GM21717 (cell line): Measurements from ENCODE around the gene CREB3L2.
A peak's percentile ranks its signal among the peaks of the same experiment; 100 is the strongest.

ENCODE experiments used
- ATAC-seq: cut with Tn5 transposase; IDR thresholded peaks from one replicate; pipeline ENCODE4 v1.9.1; 2021; ENCODE audit warnings: mild to moderate bottlenecking, moderate library complexity; ENCODE audit not compliant: unreplicated experiment

CREB3L2 gene

DNA sequence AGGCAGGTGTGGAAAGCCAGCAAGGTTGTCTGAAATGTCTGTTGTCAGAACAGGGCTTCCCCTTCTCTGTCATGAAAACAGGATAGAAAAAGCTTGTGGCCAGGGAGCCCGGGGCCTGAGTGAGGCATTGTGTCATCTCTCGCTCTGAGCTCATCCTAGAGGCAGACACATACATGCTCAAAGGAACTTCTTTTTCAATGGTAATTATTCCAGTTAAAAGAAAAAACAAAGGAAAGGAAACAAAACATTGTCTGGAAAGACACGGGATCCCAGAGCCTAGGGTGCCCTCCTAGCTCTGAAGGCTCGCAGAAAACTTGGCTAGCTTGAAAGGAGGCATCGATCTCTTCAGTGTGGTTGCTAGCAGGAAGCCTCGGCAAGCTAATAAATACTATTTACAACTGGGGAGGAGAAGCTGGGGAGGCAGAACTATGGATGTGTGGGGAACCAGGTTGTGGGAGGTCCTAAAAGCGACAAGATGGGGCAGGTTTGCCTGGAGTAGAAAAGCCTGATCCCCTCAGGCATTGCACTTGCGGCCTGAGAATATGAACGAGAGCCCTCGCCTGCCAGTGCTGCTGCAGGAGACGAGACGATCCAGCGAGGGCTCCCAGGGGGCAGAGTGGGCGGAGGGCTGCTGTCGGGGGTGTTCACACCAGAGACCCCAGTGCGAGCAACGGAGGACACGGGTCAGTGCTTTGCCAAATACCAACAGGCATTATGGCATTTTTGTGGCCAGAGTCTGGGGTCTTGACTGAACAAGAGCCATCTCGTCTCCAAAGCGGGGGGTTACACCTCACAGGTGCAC is 122.3 kb downstream of the CREB3L2 start:
- ATAC-seq, result peak; percentile 44

DNA sequence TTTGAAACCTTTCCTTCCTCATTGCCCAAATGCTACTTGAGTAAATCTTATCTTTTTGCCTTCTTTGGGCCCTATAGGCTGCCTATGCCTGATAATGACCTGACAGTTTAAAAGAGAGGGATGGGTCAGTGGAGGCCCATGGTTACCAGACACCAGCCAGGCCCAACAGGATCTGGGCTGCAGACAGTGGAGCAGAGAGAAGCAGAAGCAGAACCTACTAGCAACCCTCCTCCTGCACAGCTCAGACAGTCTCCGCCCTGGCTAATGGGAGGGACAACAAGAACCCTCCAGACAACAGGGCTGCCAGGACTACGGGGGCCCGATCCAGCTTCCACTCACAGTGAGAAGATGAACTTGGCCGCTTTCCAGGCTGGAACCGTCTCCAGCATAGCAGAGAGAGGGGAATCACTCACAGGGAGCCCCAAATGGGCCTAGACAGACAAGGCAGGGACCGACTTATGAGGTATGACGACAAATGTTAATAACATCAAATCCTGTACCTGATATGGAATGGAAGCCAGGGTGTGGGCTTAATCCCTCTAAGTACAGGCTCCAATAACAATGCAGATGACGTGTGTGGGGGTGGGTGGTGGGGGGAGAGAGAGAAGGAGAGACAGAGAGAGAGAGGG is 123.4 kb downstream of the CREB3L2 start:
- ATAC-seq, result no peak

DNA sequence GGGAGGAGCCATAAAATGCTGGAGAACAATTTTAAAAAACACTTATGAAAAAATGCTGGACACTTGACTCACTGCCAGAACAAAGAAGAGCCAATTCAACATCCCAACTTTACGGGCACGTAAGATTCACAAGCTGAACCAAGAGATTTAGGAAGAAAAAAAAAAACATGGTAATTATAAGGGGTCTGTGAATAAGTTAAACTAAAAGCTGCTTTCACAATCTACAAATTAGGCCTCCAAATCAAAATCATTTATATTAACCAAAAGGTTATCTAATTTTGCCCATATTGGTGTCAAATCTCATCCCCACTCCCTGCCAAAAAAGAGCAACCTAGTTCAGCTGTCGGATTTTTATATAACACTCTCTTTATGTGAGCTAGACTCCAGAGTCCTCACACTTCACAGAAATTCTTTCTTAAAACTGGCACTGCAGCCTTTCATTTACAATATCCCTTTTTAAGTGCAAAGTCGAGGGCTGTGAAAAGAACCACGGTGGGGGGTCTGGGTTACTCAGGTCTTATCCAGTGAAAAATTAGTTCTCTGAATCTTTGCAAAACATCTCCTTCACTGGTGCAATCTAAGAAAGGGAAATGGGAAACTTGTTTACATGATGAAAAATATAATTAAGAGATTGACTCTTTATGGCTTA is 124.7 kb downstream of the CREB3L2 start:
- no peak for ATAC-seq

DNA sequence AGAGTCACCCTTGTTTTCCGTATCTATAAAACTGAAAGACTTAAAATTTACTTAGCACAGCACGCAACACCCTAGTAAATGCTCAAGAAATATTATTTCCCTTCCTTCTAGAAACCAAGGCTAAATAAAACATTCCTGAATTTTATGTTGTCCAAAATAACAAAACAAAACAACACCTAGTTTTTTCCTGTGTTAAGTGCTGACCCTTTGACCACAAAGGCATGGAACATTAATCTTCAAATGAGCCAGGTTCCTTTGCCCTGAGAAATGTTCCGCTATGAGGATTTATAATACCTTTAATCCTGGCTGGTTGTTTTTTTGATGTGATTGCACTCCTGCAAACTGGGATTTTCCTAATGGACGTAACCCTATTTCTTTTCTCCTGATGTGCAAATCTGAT is 126.1 kb downstream of the CREB3L2 start:
- no peak for ATAC-seq

DNA sequence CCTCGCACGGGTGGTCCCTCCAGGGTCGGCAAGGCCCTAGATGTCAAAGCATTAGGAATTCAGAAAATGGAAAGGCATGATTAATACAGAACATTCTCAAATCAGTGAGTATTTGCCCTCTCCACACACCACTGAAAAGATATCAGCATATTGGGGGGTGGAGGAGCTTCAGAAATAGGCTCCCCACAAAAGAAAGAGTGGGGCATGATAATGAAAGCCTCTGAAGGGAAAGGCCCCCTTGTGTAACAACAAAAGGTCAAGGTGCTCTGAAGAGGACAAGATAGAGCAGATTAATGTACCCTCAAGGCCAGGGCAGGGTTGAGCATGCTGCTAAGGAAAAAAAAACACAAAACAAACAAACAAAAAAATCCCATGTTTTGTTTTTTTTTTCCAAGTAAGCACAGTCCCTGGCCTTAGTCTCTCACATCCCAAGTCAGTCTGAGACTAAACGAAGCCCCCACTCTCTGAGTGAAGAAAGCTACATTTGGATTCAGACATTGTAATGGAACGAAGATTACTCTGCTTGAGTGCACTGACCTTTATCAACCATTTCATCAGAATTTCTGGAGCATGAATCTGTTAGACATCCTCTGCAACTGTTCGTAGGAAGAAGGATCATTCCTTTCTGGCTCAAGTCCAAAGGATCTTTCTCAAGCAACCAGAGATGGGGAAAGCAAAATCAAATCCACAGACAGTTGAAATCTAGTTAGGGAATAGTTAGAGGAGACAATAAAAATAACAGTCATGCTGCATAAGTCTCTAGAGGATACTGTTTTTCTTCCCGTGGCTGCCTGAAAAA is 127.7 kb downstream of the CREB3L2 start:
- no peak for ATAC-seq

DNA sequence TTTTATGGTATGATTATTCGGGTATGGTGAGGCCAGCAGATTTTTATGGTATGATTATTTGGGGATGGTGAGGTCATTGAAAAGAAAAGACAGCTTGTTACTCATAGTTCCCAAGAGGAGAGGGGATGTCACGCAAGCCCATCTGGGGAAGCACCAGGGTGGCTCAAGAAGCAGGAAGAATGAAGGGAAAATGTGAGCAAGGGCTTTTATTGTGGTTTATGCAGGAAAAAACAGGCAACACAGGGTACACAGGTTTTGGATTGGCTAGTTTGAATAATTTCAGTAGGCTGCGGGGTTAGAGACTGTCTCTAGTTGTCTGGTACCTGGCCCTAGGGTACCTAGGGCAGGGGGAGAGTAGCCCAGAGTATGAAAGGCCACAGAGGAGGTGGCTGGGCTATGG is 128.4 kb downstream of the CREB3L2 start:
- ATAC-seq, result no peak

DNA sequence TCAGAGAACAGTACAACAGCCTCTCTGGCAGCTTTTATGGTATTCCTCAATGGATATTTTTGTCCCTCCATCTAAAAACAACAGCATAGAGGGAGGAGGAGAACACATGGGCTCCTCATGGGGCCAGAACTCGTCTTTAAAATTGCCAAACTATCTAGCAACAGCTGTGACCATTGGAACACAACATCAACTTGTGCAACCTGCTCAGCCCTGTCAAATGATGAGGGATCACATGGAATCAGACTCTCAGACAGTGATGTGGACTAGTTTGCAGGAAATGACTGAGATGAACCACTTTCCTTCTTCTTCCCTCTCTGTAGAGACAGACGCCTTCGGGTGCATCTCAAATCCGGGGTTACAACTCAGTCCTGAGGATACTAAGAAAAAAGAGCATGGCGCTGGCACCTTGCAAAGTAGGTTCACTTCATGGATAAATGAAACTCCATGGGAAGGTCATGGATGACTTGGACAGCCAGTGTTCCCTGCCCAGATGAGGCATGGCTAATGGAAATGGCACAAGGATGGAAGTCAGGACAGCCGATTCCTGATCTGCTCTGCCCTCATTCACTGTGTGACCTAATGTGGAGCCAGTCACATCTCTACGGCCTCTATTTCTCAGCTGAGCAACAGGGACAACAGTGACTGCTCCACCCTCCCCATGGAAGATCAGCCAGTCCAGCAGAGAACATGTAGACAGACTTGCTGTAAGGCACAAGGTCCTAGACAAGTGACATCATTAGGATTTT is 130.5 kb downstream of the CREB3L2 start:
- ATAC-seq, result no peak

DNA sequence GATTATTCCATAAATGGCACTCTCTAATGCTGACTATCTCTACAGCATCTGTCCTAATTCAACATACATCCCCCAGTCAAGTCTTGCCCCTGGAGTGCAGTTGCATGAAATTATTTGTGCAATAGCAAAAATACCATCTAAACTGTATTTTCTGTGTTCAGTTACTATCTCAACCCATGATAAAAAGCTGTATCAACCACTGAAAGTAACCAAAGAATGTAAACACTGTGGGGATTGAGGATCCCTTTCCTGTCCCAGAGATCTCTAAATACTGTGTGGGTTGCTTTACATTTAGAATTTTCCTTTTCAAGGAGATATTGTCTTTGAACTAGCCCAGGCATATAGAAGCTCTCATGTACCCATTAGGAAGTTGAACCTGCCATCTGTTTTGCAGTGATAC is 131.2 kb downstream of the CREB3L2 start:
- no peak for ATAC-seq

DNA sequence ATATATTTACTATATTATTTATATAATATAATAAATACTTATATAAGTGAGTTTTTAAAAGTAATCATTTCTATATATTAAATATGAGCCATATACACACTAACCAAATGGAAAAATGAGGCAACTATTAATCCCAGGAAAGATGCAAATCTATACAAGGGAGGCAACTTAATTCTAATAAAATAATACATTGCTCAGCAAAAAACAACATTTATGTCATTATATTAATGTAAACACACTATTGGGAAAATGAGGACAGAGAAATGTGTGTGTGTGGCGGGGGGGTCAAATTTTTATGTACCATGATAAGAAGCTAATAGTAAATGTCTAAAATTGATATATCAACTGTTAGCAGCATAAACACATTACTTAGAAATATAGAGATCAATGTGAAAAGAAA is 131.8 kb downstream of the CREB3L2 start:
- no peak for ATAC-seq

DNA sequence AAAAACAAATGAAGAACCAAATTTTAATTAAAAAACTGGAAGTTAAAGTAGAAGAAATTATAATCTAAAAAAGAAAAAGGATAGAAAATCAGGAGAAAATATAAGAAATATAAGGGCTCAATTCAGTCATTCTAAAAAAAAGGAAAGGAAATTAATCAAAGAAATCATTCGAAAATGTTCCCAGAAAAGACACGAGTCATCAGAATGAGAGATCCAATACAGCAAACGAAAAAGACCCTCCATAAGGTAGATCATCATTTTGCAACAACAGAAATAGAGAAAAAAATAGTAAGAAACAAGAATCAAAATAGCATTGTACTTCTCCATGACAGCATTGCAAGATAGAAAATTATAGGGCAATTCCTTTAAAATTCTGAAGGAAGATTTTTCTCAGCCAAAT is 132.6 kb downstream of the CREB3L2 start:
- no peak for ATAC-seq

DNA sequence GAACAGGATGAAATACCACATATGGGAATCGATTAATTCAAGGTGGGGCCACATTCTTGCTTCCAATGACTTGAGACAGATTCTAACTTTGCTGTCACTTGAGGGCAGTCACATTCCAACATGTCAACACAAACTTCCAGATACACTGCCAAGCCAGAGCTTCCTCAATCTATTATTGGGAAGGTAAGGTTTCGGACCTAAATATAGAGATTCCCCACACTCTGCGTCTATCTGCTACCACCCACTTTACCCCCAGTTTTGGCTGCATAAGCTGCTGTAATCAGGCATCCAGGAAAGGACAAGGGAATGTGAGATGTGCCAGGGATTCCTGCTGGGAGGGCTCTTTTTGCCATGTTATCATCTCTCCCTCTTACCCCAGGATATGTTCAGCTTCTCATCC is 134.6 kb downstream of the CREB3L2 start:
- ATAC-seq, result no peak

DNA sequence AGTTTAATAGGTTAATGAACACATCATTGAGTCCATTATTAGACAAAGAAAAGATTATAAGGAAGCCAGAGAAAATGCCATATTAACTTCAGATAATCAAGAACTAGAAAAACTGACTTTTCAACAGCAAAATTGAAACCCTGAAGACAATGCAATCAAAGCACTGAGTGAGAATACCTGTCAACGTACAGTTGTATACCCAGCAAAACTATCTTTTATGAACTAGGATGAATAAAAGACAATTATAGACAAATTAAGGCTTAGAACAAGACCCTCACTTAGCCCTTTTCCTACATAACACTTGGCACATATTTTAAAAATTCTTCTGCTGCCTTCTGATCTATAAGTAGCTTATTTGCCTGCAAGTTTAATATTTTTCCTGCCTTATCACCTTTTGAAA is 136.1 kb downstream of the CREB3L2 start:
- no peak for ATAC-seq

DNA sequence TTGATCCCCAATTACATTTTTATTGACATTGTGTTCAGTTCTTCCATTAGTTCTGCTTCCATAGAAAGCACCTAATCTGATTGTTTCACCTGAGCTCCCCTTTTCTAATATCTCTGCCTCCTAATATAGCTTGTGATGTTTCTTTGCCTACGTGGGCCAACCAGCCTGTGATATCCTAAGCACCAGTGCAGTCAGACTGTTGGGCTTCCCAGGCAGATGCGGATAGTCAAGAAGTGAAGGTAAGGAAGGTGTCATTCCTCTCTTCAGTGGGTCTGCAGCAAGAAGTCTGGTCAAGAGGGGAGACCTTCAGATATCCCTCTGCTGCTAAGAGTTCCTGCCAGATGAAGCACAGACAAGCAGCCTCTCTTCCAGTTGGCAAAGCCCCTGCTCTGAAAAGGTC is 138.9 kb downstream of the CREB3L2 start:
- ATAC-seq, result no peak

DNA sequence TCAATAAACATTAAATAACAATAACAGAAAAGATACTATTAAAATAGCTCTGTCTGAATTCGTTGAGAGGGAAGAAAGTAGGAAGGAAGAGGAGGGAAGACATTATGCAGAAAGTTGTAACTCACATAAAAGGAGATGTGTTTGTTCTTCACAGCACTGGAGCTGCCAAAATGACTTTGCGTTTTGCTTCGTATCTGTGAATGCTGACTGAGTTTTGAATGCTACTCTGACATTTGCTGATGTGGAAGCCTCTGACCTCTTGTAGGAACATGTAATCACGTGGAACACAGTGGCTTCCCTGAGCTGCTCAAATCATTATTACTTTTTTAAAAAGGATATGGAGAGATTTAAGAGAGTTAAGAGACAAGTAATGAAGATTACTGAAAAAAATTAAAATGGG is 139.5 kb downstream of the CREB3L2 start:
- no peak for ATAC-seq

DNA sequence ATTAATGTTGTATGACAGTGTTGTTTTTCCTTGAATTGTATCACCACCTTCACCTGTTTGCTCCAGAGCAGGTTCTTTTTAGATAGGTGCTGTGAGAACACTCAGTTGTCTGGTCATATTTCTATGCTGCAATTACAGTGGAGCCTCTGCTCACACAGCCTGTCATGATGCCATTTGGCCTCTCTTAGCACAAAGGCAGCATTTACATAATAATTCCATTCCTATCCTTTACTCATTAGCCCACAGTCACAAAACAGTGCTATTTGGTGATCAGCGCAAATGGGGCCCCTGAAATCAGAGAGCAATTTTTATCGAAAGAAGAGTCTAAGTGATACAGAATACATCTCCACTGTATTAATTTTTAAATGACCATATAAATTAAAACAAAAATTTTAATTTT is 141.3 kb downstream of the CREB3L2 start:
- ATAC-seq, result no peak

DNA sequence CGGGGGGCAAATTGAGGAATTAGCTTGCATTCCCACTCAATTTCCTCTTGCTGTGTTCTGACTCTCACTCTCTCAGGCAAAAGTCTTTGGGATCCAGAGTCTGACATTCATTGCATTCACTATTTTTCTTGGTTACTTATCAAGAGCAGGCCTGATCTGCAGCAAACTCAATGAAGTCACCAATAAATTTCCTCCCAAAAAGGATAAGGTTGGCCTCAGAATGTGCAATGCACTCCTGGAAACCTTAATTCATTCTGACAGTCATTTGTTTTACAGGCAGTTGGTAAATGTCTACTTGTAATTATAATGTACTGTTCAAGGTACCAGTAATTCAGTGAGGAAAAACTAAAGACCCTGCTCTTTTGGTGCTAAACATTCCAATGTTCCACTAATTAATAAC is 148.8 kb downstream of the CREB3L2 start:
- no peak for ATAC-seq

DNA sequence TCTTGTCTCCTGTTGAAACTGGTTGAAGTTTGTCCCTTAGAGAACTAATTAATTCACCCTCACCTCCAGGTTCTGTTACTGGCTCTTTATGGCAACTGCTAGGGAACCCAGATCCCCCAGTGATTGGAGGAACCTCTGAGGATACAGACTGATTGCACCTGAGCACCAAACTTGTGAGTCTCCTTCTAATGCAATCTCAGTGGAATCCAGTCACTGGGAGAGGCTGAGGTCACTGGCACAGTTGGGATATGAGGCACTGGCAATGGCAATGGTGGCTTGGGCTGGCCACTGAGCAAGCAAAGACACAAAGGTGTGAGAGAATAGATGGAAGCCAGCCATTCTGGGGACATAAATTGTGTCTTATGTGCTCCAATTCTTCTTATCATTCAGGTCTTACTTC is 149.8 kb downstream of the CREB3L2 start:
- no peak for ATAC-seq

DNA sequence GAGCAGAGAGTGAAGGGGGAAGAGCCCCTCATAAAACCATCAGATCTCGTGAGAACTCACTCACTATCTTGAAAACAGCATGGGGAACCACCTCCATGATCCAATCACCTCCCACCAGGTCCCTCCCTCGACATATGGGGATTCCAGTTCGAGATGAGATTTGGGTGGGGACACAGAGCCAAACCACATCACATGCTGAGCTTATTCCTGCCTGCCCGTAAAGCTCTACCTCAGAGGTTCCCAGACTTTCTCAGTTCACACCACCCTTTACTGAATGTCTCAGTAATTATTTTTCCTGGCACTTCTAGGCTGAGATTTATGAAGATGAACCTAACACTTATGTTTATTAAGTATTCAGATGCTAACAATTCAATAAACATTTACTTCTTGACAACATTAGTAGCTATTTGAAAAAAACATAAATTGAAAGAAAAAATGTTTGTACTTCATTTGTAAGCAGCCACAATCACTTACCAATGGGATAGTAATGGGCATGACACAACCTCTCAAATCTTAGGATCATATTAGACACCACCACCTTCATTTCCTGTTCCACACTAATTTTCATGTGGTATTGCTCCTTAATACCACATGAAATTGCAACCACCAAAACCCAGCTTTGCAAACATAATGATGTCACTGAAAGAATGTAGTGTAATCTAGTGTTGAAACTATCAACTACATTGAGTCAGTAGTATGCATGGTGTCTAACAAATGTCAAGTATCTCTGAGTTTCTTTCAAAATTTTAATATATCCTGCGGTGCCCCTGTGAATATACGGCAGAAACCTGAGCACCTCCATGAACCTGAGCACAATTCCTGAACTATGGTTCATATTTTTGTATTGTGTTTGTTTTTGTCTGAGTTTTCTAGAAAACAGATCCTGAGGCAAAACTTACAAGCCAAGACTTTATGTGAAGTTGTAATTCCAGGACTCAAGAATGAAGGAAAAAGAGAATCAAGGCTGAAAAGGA is 150.6 kb downstream of the CREB3L2 start:
- ATAC-seq, result no peak

DNA sequence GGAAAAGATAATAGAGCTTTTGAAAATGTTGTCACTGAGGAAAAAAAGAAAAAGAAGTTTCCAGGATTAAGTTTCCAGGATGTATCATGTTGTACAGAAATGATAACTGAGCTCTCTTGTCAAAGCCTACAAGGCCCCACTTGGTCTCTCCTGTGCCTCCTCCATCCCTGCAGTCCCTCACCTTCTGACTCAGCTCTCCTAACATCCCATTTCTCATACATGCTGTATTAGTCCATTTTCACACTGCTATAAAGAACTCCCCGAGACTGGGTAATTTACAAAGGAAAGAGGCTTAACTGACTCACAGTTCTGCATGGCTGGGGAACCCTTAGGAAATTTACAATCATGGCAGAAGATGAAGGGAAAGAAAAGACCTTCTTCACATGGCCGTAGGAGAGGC is 151.3 kb downstream of the CREB3L2 start:
- no peak for ATAC-seq

DNA sequence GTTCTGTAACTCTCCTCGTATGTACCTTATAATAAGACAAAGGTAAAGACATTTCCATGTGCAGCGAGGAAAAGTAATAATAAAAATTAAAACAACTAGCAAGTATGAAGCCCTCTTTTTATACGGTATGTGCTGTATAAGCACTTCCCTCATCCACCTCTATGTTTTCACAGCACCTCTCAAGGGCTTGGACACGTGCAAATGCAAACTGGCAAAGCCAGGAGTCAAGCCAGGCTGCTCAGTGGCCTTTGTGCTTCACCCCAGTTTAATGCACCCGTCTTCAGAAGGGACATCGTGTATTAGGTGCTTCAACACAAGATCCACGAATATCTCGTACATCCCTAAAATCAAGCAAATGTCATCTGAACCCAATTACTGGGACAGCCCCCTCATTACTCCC is 153.8 kb downstream of the CREB3L2 start:
- ATAC-seq, result no peak
